Naive B cell (primary cell): Measurements from ENCODE around the gene VSTM4. TPM values are rescaled to one million over a fixed set of nuclear protein-coding genes. Genes with fewer than 3 reads are reported as not detected.

Experiments used
- ATAC-seq, 2 donors: fragments of 150-1000 bp; cut with Tn5 transposase; 2 replicates each; pipeline ENCODE4 v1.10.0; 2021; ENCODE audit warnings: low read depth in 2 of 2, mild to moderate bottlenecking in 2 of 2, moderate library complexity in 2 of 2
- DNase-seq: peaks from one replicate; pipeline ENCODE4 v3.0.0; 2022
- H3K27ac Mint-ChIP-seq, 6 donors: one replicate each; pipeline ENCODE4 v1.8.0; 2020 to 2022; ENCODE audit warnings: mild to moderate bottlenecking in 6 of 6, mixed read lengths in 6 of 6, moderate library complexity in 5 of 6, inconsistent platforms in 2 of 6
- H3K27me3 Mint-ChIP-seq, 3 donors: one replicate each; pipeline ENCODE4 v1.8.0; 2021 to 2022; ENCODE audit warnings: mixed read lengths in 3 of 3, mild to moderate bottlenecking in 1 of 3
- H3K36me3 Mint-ChIP-seq, 2 donors: one replicate each; pipeline ENCODE4 v1.8.0; 2020 to 2022; ENCODE audit warnings: mixed read lengths in 2 of 2, inconsistent platforms in 1 of 2, mild to moderate bottlenecking in 1 of 2
- H3K4me1 Mint-ChIP-seq, 3 donors: one replicate each; pipeline ENCODE4 v1.8.0; 2020 to 2022; ENCODE audit warnings: mixed read lengths in 3 of 3, inconsistent platforms in 1 of 3, mild to moderate bottlenecking in 1 of 3, moderate library complexity in 1 of 3
- H3K4me3 Mint-ChIP-seq, 8 donors: one replicate each; pipeline ENCODE4 v1.8.0; 2020 to 2022; ENCODE audit warnings: mild to moderate bottlenecking in 8 of 8, mixed read lengths in 8 of 8, moderate library complexity in 8 of 8, inconsistent platforms in 2 of 8
- H3K9me3 Mint-ChIP-seq, 7 donors: one replicate each; pipeline ENCODE4 v1.8.0; 2020 to 2022; ENCODE audit warnings: mixed read lengths in 7 of 7, mild to moderate bottlenecking in 5 of 7, inconsistent platforms in 2 of 7, moderate library complexity in 1 of 7
- polyA plus RNA-seq, 6 donors: library from polyadenylated mRNA; unstranded; fragments of 300-500 nt; fragmentation: Illumina TruSeq; gene quantifications; one replicate each; pipeline ENCODE4 v1.2.3, GENCODE V29; 2021; ENCODE audit warnings: low read depth in 6 of 6

The VSTM4 gene
- polyA plus RNA-seq, 6 donors from 2014 or later, result 0.04 to 0.17 (median 0.11) TPM; not detected in 3

DNA sequence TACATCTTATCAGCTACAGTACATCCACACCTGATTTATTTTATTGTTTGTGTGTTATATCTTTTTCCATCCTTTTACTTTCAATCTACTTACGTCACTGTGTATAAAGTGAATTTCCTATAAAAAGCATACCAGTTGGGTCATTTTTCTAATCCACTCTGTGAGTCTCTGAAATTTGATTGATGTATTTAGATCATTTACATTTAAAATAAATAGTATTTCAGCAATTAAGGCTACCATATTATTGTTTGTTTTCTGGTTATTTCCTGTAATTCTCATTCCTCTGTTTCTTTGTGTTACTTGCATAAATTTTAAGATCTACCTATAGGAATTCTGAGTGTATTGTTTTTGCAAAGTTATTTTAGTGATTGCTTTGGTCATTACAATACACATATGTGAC is 53.7 kb downstream of the VSTM4 start:
- Mint-ChIP-seq H3K27ac (no peak overlapping the region), H3K4me1 (no peaks in the 10 kb centered on the region), H3K27me3 (peaks cover 4 to 27% (median 11%) of the 10 kb centered on the region in 3 donors), H3K4me3 (no peak overlapping the region), H3K9me3 (peaks cover 16 to 52% (median 34%) of the 10 kb centered on the region in 7 donors), H3K36me3 (peaks cover 17 to 20% of the 10 kb centered on the region in 2 donors)
- ATAC-seq (no peak), DNase-seq (no peak)

DNA sequence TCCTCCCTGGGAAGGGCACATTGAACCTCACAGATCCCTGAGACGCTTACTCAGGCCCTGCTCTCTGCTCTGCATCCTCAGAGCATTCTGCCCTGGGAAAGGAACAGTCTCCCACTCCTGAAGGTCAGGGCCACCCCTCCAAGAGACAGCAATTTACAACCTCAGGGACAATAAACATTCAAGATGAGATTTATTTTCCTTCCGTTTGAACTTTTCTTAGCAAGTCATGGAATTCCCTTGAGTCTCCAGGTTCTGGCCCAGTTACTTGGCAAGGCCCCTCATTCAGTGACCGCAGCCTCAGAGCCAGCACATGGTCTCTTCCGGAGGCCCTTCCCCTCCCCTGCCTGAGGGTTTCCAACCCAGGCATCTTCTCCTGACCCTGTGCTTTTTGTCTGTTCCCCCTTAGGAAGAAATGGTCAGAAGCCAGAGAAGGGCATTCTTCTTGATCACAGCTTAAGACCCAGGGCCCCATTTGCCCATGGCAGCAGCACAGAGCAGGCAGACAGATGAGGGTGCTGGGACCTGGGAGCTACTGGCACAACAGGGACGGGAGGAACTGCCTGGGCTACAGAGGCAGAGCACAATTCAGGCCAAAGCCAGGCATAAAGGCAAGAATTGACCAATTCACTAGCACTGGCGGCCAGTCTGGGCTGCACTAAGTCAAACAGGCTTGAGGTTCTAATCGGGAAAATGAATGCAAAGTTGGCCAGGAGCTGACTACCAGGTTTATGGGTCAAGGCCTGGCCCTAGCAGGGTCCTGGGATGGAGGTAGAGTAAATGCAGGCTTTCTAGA is 56.7 kb downstream of the VSTM4 start:
- no peak for DNase-seq
- Mint-ChIP-seq H3K27ac (no peak overlapping the region), H3K36me3 (peaks cover 13 to 20% of the 10 kb centered on the region in 2 donors)

DNA sequence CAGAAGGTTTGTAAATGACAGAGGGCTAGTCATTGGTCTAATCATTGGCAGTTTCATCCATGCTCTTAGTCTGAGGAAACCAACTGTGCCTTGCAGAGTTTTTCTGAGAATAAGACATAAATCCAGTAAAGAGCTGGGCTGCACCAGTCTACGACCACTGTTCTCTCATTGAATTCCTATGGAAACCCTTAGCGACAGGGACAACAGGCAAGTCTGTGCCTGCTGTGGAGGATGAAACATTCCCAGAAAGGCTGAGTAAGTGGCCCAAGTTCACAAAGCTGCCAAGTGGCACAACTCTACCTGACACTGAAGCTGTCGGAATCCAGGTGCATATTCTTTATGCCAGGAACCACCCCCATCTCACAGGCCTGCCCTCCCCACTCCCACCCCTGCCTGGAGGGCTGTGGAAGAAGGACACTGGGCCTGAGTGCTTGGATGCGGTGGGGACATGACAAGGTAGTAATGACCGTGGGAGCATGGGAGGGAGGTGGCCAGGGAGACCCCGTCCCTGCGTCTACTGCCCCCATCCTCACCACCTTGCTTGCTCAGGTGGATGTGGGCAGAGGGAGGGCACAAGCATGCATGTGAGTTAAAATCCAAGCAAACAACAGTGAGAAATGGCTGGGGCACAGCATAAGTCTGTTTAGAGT is 58.0 kb downstream of the VSTM4 start:
- no peak overlapping the region for H3K4me3 Mint-ChIP-seq
- no peak overlapping the region for H3K27ac Mint-ChIP-seq
- peaks cover 8 to 14% of the 10 kb centered on the region in 2 donors for H3K36me3 Mint-ChIP-seq
- H3K27me3 Mint-ChIP-seq, result peaks cover 11 to 24% (median 17%) of the 10 kb centered on the region in 3 donors
- DNase-seq, result no peak
- no peaks in the 10 kb centered on the region for H3K4me1 Mint-ChIP-seq
- peaks cover 8 to 28% (median 25%) of the 10 kb centered on the region in 7 donors for H3K9me3 Mint-ChIP-seq
- no peak for ATAC-seq

More for the DNA sequence above, 56.7 kb downstream of the VSTM4 start:
- ATAC-seq, result no peak
- Mint-ChIP-seq H3K4me3 (no peak overlapping the region), H3K27me3 (peaks cover 11 to 29% (median 17%) of the 10 kb centered on the region in 3 donors), H3K9me3 (peaks cover 16 to 41% (median 34%) of the 10 kb centered on the region in 7 donors), H3K4me1 (no peaks in the 10 kb centered on the region)

DNA sequence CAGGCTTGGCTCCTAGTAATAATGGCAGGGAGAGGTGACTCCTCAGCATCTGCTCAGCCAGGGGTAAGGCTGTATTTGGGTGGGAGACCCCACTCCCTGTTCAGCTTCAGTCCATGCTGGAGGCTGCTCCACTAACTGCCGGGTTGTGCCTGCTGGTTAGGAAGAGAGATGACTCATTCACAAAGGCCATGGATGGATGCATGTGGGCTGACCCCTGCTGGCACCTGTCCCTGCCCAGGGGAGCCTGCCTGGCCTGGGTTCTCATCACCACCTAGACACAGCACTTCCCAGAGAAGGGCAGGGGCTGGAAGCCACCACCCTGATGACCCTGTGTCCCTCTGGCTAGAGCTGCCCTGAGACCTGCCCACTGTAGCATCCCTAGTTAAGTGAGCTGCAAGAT is 59.0 kb downstream of the VSTM4 start:
- H3K27me3 Mint-ChIP-seq, result peaks cover 11 to 24% (median 17%) of the 10 kb centered on the region in 3 donors
- DNase-seq (no peak), ATAC-seq (no peak)
- peaks cover 3 to 4% of the 10 kb centered on the region in 2 donors for H3K36me3 Mint-ChIP-seq
- H3K4me3 Mint-ChIP-seq, result no peak overlapping the region
- H3K27ac Mint-ChIP-seq, result no peak overlapping the region
- no peaks in the 10 kb centered on the region for H3K4me1 Mint-ChIP-seq
- peaks cover 2 to 18% (median 15%) of the 10 kb centered on the region in 7 donors for H3K9me3 Mint-ChIP-seq

DNA sequence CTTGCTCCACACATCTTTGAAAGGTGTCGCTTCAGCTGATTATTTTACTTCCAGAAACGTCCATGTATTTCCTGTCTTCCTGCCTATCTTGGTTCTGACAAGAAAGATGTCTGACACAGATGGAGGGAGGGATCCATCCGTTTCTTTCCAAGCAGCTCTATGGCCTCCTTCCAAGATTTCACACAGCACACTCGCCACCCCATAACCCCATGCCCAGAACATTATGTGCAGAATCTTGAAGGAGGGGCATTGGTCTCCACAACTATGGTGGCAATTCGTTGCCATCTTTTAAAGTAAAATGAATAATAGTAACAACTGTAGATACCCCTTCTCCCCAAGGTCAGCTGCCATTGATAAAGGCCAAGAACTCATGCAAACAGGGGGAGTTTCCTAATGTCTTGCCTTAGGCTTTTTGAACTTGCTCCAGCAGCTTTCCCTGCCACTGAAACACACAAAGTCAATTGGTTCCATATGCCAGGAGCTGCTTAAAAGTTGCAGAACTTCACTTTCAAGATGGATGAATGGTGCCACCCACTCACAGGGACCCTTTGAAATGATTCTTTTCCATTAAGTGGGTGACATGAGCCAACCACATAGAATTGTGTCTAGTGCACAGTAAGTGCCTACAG is 60.0 kb downstream of the VSTM4 start:
- Mint-ChIP-seq H3K36me3 (peaks cover 0 to 3% of the 10 kb centered on the region in 2 donors), H3K4me1 (no peaks in the 10 kb centered on the region), H3K4me3 (no peak overlapping the region), H3K9me3 (peaks cover 0 to 10% (median 6%) of the 10 kb centered on the region in 7 donors), H3K27ac (no peak overlapping the region), H3K27me3 (peaks cover 15 to 23% (median 17%) of the 10 kb centered on the region in 3 donors)
- DNase-seq (no peak), ATAC-seq (no peak)

DNA sequence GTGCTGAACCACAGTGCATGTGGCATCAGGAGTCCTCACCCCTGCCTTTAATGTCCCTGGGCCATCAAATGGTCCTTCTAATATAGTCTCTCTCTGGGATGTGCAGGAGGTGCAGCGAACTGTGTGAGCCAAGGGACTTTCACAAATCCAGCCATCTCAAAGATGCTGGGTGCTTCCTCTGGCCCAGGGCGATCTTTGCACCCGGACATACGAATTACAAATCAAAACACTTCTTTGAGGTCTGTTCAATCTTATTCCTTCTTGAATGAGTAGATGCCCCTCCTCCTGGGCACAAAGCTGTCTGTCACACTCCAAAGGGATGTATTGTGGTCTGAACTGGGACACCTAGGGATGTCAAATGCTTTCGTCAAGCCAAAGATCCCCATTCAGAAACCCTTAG is 60.6 kb downstream of the VSTM4 start:
- H3K27ac Mint-ChIP-seq, result peak overlapping the region in 1 of 6 donors; percentile 60
- DNase-seq (no peak), ATAC-seq (no peak)
- peaks cover 13 to 22% (median 18%) of the 10 kb centered on the region in 3 donors for H3K27me3 Mint-ChIP-seq
- peaks cover 0 to 4% (median 2%) of the 10 kb centered on the region in 7 donors for H3K9me3 Mint-ChIP-seq
- peaks cover 0 to 1% of the 10 kb centered on the region in 2 donors for H3K36me3 Mint-ChIP-seq
- H3K4me1 Mint-ChIP-seq, result no peaks in the 10 kb centered on the region
- H3K4me3 Mint-ChIP-seq, result peak overlapping the region in 1 of 8 donors; percentile 53

DNA sequence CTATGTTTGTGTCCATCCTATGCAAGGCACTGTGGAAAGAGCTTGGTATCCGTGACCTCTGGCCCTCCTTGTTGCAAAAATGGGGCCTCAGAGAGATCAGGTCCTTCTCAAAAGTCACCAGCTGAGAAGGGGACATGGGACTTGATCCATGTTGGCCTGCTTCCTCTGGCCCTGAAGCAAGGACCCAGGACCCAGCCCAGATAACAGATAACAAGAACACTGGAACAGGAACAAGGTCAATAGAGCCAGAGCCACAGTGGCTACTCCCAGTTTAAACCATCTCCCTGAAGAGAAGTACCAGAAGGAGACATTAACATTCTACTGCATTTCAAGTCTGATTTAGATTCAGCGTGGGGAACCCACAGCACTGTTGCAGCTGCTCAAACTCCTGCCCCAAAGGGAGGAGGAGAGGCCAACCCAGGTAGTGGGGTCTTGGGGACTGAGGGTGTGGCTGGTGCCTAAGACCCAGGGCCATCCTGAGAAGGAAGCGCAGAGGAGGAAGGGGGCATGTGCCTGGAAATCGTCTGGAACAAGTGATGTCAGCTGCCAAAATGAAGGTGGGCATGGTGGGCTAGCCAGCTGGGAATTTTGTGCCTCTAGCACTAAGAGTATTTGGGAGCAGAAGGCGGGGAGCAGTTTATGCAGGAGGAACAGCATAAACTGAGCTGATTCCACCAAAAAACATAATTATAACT is 61.2 kb downstream of the VSTM4 start:
- no peak for DNase-seq
- Mint-ChIP-seq H3K36me3 (no peaks in the 10 kb centered on the region), H3K4me3 (no peak overlapping the region), H3K27ac (no peak overlapping the region), H3K27me3 (peaks cover 12 to 28% (median 17%) of the 10 kb centered on the region in 3 donors), H3K4me1 (no peaks in the 10 kb centered on the region), H3K9me3 (peaks cover 0 to 4% (median 0%) of the 10 kb centered on the region in 7 donors)
- no peak for ATAC-seq

DNA sequence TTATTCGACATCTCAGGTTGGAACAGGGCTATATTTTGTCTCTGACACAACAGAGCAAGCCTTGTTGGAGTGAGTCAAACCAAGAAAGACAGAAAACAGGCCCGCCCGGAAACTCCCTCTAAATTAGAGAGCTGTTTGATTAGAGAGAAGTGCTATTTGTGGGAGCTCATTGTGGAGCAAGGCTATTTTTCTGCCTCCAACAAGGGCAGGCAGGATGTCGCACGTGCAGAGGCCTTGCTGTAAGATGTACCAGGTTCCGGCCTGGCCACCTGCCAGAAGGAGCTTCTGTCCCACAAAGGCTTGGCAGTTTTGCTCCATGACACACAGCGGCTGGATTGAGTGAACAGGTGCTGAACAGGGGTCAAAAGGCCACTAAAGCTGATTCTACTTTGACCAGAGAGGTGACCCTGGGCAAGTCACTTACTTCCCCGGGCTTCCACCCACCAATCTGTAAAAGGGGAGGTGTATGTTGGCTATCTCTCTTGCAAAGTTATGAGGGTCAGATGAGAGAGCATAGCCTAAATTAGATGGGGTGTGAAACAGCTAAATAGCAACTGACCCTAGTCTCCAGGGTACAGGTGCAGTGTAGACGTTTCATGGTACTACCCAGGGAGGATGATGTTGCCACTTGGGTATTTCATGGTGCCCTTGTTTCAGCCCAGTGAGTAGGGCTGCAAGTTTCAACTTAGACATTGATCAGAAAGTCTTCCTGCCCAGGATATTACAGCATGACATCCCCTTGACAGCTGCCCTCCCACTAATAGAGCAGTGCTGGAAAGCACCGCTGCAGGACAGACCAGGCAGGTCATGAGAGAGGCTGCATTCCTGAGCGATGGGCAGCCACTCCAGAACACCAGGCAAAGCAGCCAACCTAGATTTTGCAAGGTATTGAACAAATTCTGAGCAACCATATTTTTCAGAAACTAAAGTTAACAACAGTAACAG is 62.0 kb downstream of the VSTM4 start:
- no peak overlapping the region for H3K27ac Mint-ChIP-seq
- peaks cover 0 to 1% (median 0%) of the 10 kb centered on the region in 7 donors for H3K9me3 Mint-ChIP-seq
- no peaks in the 10 kb centered on the region for H3K36me3 Mint-ChIP-seq
- no peak for ATAC-seq
- DNase-seq, result no peak
- H3K4me1 Mint-ChIP-seq, result no peaks in the 10 kb centered on the region
- peaks cover 12 to 36% (median 17%) of the 10 kb centered on the region in 3 donors for H3K27me3 Mint-ChIP-seq
- H3K4me3 Mint-ChIP-seq, result no peak overlapping the region

DNA sequence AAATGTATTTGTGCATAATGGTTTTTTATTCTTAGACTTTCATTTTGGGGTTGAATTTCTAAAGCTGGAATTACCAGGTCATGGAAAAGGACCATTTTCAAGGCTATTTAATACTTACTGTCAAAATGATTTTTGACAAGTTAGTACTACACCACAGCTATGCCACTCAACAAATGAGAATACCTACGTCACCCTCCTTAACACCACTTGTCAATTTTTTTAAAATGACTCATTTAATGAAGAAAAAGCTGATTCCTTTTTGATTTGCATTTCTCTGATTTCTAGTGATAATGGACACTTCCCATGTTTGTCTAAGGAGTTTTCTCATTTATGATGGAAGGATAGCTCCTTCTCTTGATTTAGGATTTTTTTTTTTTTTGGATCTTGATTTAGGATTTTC is 63.3 kb downstream of the VSTM4 start:
- Mint-ChIP-seq H3K4me3 (no peak overlapping the region), H3K9me3 (peaks cover 0 to 1% (median 0%) of the 10 kb centered on the region in 7 donors), H3K36me3 (no peaks in the 10 kb centered on the region), H3K27ac (no peak overlapping the region), H3K27me3 (peaks cover 9 to 48% (median 24%) of the 10 kb centered on the region in 3 donors), H3K4me1 (no peaks in the 10 kb centered on the region)
- DNase-seq (no peak), ATAC-seq (no peak)

DNA sequence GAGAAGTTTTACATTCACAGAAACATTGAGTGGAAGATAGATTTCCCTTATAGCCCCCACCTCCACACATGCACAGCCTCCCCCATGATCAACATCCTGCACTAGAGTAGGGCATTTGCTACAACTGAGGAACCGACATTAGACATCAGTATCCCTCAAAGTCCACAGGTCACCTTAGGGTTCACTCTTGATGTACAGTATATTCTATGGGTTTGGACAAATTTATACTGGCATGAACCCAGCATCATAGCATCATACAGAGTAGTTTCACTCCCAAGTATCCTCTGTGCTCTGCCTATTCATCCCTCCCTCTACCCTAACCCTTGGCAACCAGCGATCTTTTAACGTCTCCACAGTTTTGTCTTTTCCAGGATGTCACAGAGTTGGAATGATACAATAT is 64.4 kb downstream of the VSTM4 start:
- Mint-ChIP-seq H3K36me3 (no peaks in the 10 kb centered on the region), H3K4me1 (no peaks in the 10 kb centered on the region), H3K27ac (peak overlapping the region in 1 of 6 donors; percentile 1), H3K9me3 (peaks cover 0 to under 1% (median 0%) of the 10 kb centered on the region in 7 donors), H3K4me3 (no peak overlapping the region), H3K27me3 (peaks cover 13 to 42% (median 22%) of the 10 kb centered on the region in 3 donors)
- no peak for ATAC-seq
- no peak for DNase-seq

DNA sequence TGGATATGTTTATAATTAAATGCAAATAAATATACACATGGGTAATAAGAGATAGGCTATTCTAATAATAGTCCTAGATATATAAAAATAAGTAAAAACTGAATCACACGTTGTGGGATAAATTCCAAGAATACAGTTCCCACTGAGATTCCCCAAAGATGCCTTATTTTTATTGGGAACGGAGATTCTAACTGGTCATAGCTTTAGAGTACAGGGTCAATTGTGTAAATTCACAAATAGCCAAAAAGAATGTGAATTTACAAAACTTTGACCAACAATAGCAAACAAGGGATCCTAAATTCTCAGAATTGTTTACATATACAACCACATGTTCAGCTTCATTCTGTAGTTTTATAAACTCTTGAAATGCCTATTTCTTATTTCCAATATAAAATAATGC is 65.0 kb downstream of the VSTM4 start:
- ATAC-seq (no peak), DNase-seq (no peak)
- H3K27me3 Mint-ChIP-seq, result peaks cover 13 to 39% (median 17%) of the 10 kb centered on the region in 3 donors
- no peaks in the 10 kb centered on the region for H3K4me1 Mint-ChIP-seq
- no peak overlapping the region for H3K4me3 Mint-ChIP-seq
- H3K27ac Mint-ChIP-seq, result no peak overlapping the region
- peaks cover 0 to 4% (median 0%) of the 10 kb centered on the region in 7 donors for H3K9me3 Mint-ChIP-seq
- H3K36me3 Mint-ChIP-seq, result no peaks in the 10 kb centered on the region

DNA sequence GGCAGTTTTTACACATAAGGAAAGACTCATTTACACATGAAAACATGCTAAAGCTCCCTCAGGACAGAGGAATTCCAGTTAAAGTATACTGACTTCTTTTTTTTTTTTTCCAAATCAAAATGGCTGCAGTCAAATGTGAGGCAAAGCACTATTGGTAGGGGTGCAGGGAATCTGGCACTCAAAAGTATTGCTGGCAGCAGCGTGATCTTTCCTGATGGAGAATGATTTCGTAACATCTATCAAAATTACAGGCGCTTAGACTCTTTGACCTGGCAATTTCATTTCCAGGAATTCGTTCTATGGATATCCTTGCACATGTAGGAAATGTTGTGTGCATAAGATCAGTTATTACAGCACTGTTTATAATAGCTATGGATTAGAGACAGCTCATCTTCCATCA is 65.7 kb downstream of the VSTM4 start:
- Mint-ChIP-seq H3K27ac (no peak overlapping the region), H3K36me3 (no peaks in the 10 kb centered on the region), H3K4me3 (no peak overlapping the region), H3K27me3 (peaks cover 9 to 32% (median 15%) of the 10 kb centered on the region in 3 donors), H3K4me1 (no peaks in the 10 kb centered on the region), H3K9me3 (peaks cover 0 to 4% (median 0%) of the 10 kb centered on the region in 7 donors)
- DNase-seq (no peak), ATAC-seq (no peak)
